HCT116 (cell line): Measurements from ENCODE around the gene PREX1.

Experiments used
- EZH2phosphoT487 ChIP-seq: fragments of 200-600 bp; IDR thresholded peaks from 2 replicates; pipeline ENCODE4 v1.6.1; 2018; ENCODE audit warnings: antibody characterized with exemption, borderline replicate concordance
- POLR2A ChIP-seq: IDR thresholded peaks from 2 replicates; pipeline ENCODE4 v1.7.0; 2011; ENCODE audit warnings: borderline replicate concordance; ENCODE audit not compliant: insufficient read depth, insufficient read length; ENCODE audit errors: extremely low read depth
- POLR2AphosphoS5 ChIP-seq: IDR thresholded peaks from 2 replicates; pipeline ENCODE4 v1.6.1; 2011; ENCODE audit warnings: mild to moderate bottlenecking, low read depth, low read length, moderate library complexity
- RAD21 ChIP-seq: IDR thresholded peaks from 2 replicates; pipeline ENCODE4 v1.6.1; 2012; ENCODE audit warnings: low read depth, mild to moderate bottlenecking
- ZFX ChIP-seq: fragments of 450-650 bp; IDR thresholded peaks from 2 replicates; pipeline ENCODE4 v1.6.1; 2017
- TF ChIP-seq, protein P1 (sequence below), 3 experiments: fragments of 200-600 bp in 1 of 3; sonication (generic) in 1 of 3; IDR thresholded peaks in 2 of 3; conservative IDR thresholded peaks in 1 of 3; 2 replicates each; pipeline ENCODE4 v1.5.1; 2012 to 2017; ENCODE audit warnings: low read depth in 2 of 3, low read length in 2 of 3, antibody characterized with exemption in 1 of 3, borderline replicate concordance in 1 of 3, control low read depth in 1 of 3, mild to moderate bottlenecking in 1 of 3, mixed read lengths in 1 of 3, mixed run types in 1 of 3, moderate library complexity in 1 of 3; ENCODE audit not compliant: insufficient read depth in 1 of 3
- TF ChIP-seq, protein P2 (sequence below): IDR thresholded peaks from 2 replicates; pipeline ENCODE4 v1.6.1; 2012

DNA sequence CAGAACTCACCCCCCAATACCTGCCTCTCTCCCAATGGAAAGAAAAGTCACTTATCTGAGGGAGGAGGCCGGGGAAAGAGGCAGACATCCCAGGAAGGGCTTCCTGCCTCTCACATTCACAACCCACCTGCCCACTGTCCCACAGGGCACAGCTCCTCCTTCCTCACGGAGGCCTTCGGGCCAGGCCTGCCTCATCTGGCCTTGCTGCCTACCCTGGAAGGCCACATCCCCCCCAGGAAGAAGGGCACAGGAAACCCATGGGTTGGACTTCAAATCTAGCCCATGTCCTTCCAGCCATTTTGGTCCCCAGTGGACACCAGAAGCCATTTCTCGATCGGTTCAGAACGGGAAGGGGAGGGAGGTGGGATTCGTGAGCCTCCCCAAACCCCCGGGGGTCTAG lies 162.0 kb downstream of the PREX1 start:
- TF ChIP-seq, protein P1, sequence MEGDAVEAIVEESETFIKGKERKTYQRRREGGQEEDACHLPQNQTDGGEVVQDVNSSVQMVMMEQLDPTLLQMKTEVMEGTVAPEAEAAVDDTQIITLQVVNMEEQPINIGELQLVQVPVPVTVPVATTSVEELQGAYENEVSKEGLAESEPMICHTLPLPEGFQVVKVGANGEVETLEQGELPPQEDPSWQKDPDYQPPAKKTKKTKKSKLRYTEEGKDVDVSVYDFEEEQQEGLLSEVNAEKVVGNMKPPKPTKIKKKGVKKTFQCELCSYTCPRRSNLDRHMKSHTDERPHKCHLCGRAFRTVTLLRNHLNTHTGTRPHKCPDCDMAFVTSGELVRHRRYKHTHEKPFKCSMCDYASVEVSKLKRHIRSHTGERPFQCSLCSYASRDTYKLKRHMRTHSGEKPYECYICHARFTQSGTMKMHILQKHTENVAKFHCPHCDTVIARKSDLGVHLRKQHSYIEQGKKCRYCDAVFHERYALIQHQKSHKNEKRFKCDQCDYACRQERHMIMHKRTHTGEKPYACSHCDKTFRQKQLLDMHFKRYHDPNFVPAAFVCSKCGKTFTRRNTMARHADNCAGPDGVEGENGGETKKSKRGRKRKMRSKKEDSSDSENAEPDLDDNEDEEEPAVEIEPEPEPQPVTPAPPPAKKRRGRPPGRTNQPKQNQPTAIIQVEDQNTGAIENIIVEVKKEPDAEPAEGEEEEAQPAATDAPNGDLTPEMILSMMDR (IDR thresholded peaks at IDR 0.05 in 2 of 3, conservative IDR thresholded peaks at IDR 0.05 in 1 of 3; ENCODE audit: borderline replicate concordance in 1 of 3, insufficient read depth in 1 of 3, low read depth in 2 of 3, low read length in 2 of 3), result no peak
- TF ChIP-seq POLR2A, result no peak
- no peak for TF ChIP-seq POLR2AphosphoS5
- TF ChIP-seq, protein P2, sequence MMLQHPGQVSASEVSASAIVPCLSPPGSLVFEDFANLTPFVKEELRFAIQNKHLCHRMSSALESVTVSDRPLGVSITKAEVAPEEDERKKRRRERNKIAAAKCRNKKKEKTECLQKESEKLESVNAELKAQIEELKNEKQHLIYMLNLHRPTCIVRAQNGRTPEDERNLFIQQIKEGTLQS, result no peak
- no peak for TF ChIP-seq RAD21
- no peak for TF ChIP-seq ZFX
- no peak for TF ChIP-seq EZH2phosphoT487
